ENCODE measurements around the gene EMC8. TPM values are rescaled to one million over a fixed set of nuclear protein-coding genes. Genes with fewer than 3 reads are reported as not detected.

EMC8 gene
- total and polyA plus RNA-seq, 2 of the 8 experiments (the other 6 are each of a cell fraction or from before 2014, with no cell fraction given) = 52.2 to 69.7 TPM

DNA sequence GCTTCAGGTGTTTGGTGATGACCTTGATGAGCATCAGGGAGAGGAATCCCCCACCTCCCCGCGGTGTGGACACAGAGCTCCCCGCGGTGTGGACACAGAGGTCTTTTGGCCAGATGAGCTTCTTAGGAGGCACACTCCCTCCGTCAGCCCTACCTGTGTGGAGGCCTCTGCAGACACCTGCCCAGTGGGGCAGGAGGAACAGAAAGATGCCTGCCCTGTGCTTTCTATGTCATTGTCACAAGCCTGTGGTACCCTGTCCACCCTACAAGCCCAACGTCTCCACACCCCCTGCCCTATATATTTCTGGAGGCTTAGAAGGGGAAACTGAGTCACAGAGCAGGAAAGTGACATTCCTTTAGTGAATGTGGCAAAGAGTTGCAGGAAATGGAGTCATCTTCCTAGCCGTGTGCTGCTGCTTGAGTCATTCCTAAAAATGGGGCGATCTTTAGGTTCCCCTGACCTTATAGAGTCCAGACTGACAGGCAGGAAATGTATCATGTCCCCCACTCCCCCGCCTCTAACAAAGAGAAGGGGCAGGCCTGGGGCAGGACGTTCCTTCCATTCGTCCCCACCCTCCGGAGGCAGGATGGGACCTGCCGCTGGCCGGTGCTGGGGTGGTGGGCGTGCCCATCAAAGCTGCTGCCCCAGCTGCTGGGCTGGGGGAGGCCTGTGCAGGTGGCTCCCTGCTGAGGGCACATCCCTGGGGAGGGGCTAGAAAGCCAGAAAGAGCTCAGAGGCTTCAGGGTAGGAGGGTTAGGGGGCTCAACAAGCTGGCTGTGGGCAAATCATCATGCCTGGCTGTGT is 47.4 kb downstream of the EMC8 start:
- Histone ChIP-seq H3K23ac (ENCODE audit: insufficient read length) (no peak overlapping the region), H3K4ac (replicated peaks; ENCODE audit: insufficient read length, low read depth, low read length) (peak overlapping the region; percentile 36), H3K36me3 (ENCODE audit: control insufficient read depth in 2 of 4, insufficient read depth in 4 of 4, low read length in 3 of 4) (no peaks in the 10 kb centered on the region), H2BK12ac (ENCODE audit: low read depth, low read length) (peak overlapping the region; percentile 78; the same call in 1 of the 2 replicates), H3K4me2 (ENCODE audit: insufficient read depth in 1 of 2, low read depth in 2 of 2, low read length in 2 of 2) (peak overlapping the region; percentile 80 to 83), H2BK5ac (ENCODE audit: low read depth, low read length) (no peak overlapping the region), H2BK120ac (replicated peaks; ENCODE audit: low read depth, low read length) (no peak overlapping the region), H4K8ac (ENCODE audit: extremely low read depth, insufficient read depth, low read length) (no peak overlapping the region), H2AK5ac (ENCODE audit: low read depth, low read length) (no peak overlapping the region), H3K23me2 (ENCODE audit: low read depth, low read length) (peaks cover 4% of the 10 kb centered on the region; the same call in 1 of the 2 replicates), H3K56ac (replicated peaks; ENCODE audit: insufficient read length, low read depth, low read length) (no peak overlapping the region), H4K91ac (replicated peaks; ENCODE audit: insufficient read length, low read length) (no peak overlapping the region), H3K9ac (replicated peaks in 1 of 4; ENCODE audit: extremely low read depth in 1 of 4, low read depth in 3 of 4, low read length in 3 of 4) (no peak overlapping the region), H3K4me3 (ENCODE audit: extremely low read depth in 1 of 4, insufficient read depth in 2 of 4, low read depth in 3 of 4, low read length in 4 of 4) (no peak overlapping the region; a peak in 1 of 8 replicates), H2AFZ (ENCODE audit: low read length) (no peak overlapping the region), H4K20me1 (replicated peaks in 1 of 2; ENCODE audit: control insufficient read depth in 1 of 2, insufficient read depth in 2 of 2, low read length in 2 of 2) (peaks cover 0 to 3% of the 10 kb centered on the region in 2 experiments), H4K5ac (ENCODE audit: insufficient read length, low read depth, low read length) (no peak overlapping the region), H3K14ac (ENCODE audit: insufficient read length) (no peak overlapping the region), H3K4me1 (replicated peaks in 1 of 4; ENCODE audit: control insufficient read depth in 3 of 4, insufficient read depth in 4 of 4, low read length in 3 of 4) (peaks cover 0 to 30% (median 22%) of the 10 kb centered on the region in 4 experiments; a peak in 6 of 7 replicates), H3K79me2 (ENCODE audit: control insufficient read depth in 1 of 2, insufficient read depth in 2 of 2, low read length in 2 of 2) (no peaks in the 10 kb centered on the region), H3K27ac (ENCODE audit: low read depth, low read length) (no peak overlapping the region), H3K79me1 (ENCODE audit: low read depth, low read length) (no peaks in the 10 kb centered on the region), H3K9me3 (ENCODE audit: insufficient read depth in 2 of 2, low read depth in 1 of 2, low read length in 1 of 2) (no peaks in the 10 kb centered on the region), H3K18ac (ENCODE audit: extremely low read depth, low read length) (no peak overlapping the region; the same call in none of the 2 replicates), H3K27me3 (replicated peaks in 1 of 4; ENCODE audit: control insufficient read depth in 3 of 4, extremely low read depth in 1 of 4, insufficient read depth in 3 of 4, low read length in 3 of 4) (peaks cover 3 to 34% (median 22%) of the 10 kb centered on the region in 4 experiments), H2BK20ac (ENCODE audit: low read length) (no peak overlapping the region; the same call in 1 of the 2 replicates), H2BK15ac (ENCODE audit: low read length) (0 out of 2 replicates have a peak overlapping the region, but pooled peaks have one; percentile 21)
- TF ChIP-seq JUND (IDR thresholded peaks at IDR 0.05; ENCODE audit: low read length) (no peak), GABPA (IDR thresholded peaks at IDR 0.05; ENCODE audit: borderline replicate concordance, insufficient read depth, low read length) (no peak), RNF2 (IDR thresholded peaks at IDR 0.05; ENCODE audit: borderline replicate concordance, low read depth, low read length, missing control alignments, poor library complexity, severe bottlenecking) (no peak), RBBP5 (IDR thresholded peaks at IDR 0.05; ENCODE audit: borderline replicate concordance, low read depth, low read length) (no peak), CTBP2 (IDR thresholded peaks at IDR 0.05; ENCODE audit: borderline replicate concordance, insufficient read depth, insufficient read length, low read length) (no peak), NRF1 (IDR thresholded peaks at IDR 0.05; ENCODE audit: low read depth, low read length) (no peak), CHD2 (IDR thresholded peaks at IDR 0.05; ENCODE audit: low read length) (no peak), ZNF274 (IDR thresholded peaks at IDR 0.05; ENCODE audit: borderline replicate concordance, extremely low read depth, low read length) (no peak)
- POLR2A ChIA-PET (ENCODE audit: partially characterized antibody) = interaction anchor here (0.6 to 1.5 kb wide), 3 partner anchors 14 to 36 kb away, joined by 3 to 5 read pairs (median 4); no protein-coding TSS in a partner anchor
- CTCF ChIA-PET (ENCODE audit: partially characterized antibody) = interaction anchor here (0.9 to 1.8 kb wide), 7 partner anchors 8 to 261 kb away, joined by 3 to 6 read pairs (median 3); no protein-coding TSS in a partner anchor
- DNase-seq (ENCODE audit: low read depth in 1 of 2, low spot score in 2 of 2) = peak; percentile 34 to 64
- WGBS, 2 experiments (ENCODE audit: extremely low coverage in 1 of 2, insufficient coverage in 1 of 2, insufficient read length in 1 of 2, insufficient replicate concordance in 2 of 2, low coverage in 1 of 2, low lambda C conversion rate in 2 of 2, missing lambda C conversion rate in 1 of 2) = 53% methylated on average over 14 of the region's 15 CpGs; no CpG with 5 or more reads in 1 of the 2 experiments
- no peak for FAIRE-seq

Data from H1 (cell line).